Mucosa of descending colon (tissue), 3 donors: ENCODE results near the gene RGS9BP. TPM values are rescaled to one million over a fixed set of nuclear protein-coding genes. Genes with fewer than 3 reads are reported as not detected.
"Not testable (repeated sequence)": the region's sequence is repeated elsewhere in the genome, so short reads cannot be mapped to it uniquely, and the experiment has no call there.

Experiments
- ATAC-seq: fragments of 200-7000 bp; cut with Tn5 transposase; one replicate; pipeline ENCODE4 v1.9.1; 2020; ENCODE audit warnings: mild to moderate bottlenecking, moderate library complexity
- DNase-seq, 3 donors: peaks; one replicate each; pipeline ENCODE4 v3.0.0-alpha.2; 2020
- H3K36me3 ChIP-seq: fragments of 200-600 bp; one replicate; pipeline ENCODE4 v1.8.0; 2021; ENCODE audit warnings: low read depth, mild to moderate bottlenecking
- H3K4me1 ChIP-seq: fragments of 200-600 bp; one replicate; pipeline ENCODE4 v1.8.0; 2021; ENCODE audit warnings: low read depth, mild to moderate bottlenecking
- H3K4me3 ChIP-seq: fragments of 200-600 bp; one replicate; pipeline ENCODE4 v1.8.0; 2021; ENCODE audit warnings: mild to moderate bottlenecking
- H3K9me3 ChIP-seq: fragments of 200-600 bp; one replicate; pipeline ENCODE4 v1.8.0; 2021; ENCODE audit warnings: mild to moderate bottlenecking
- CTCF ChIP-seq: fragments of 200-600 bp; IDR thresholded peaks from one replicate; pipeline ENCODE4 v1.8.0; 2022; ENCODE audit warnings: antibody characterized with exemption, mild to moderate bottlenecking
- intact Hi-C, 2 donors: fragments of 100-400 bp; cut with DNase I in 1 of 2; cut with micrococcal nuclease in 1 of 2; formaldehyde crosslinking; loops; one replicate each; pipeline versions ENCODE4 v1.11.0 to v1.11.1; 2022; cut with DNase I, micrococcal nuclease
- total RNA-seq, 3 donors: library from RNA; stranded (reverse); fragmentation: NEBNext Ultra II Directional in 2 of 3; extraction: Animal tissue kit (Norgen Biotek cat#: 25700) in 2 of 3; gene quantifications; one replicate each; pipeline versions ENCODE4 v1.2.1 to v1.2.4, GENCODE V29; 2021 to 2023
- donor health status: DM: no; HTN: no; CAD: no; lungs with moderate emphysema.
- donor health status: DM: no; HTN: no; CAD: no.
- donor health status: DM: no; HTN: yes; CAD: no.

The RGS9BP gene
- total RNA-seq, 3 donors from 2014 or later = 0.17 to 0.79 TPM; not detected in 1

GRCh38 chr19:32695506-32695905, 19.9 kb downstream of the RGS9BP start:
- H3K4me3 ChIP-seq, ATAC-seq, intact Hi-C loops, H3K36me3 ChIP-seq, DNase-seq, H3K9me3 ChIP-seq: not testable (repeated sequence)
- peaks cover 39% of the 10 kb centered on the region for H3K4me1 ChIP-seq

DNA sequence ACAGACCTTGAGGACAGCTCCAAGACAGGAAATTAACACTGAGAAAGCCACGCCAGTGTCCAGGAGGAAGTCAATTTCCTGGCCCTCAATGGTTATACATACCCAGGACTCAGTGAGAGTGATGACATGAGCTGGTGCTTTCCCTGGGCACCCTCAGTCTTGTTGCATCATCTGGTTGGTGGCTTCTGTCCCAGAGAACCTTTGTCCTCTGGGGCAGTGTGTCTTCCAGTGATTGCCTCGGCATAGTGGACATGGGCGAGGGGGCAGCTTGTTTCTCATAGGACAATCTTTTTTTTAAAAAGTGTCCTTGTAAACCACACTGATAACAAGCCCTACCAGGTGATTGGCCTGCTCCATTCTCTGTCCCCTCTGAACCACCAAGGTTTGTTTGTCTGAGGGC, 21.1 kb downstream of the RGS9BP start:
- ATAC-seq, intact Hi-C loops, H3K9me3 ChIP-seq, DNase-seq, H3K4me3 ChIP-seq, H3K36me3 ChIP-seq: not testable (repeated sequence)
- peaks cover 29% of the 10 kb centered on the region for H3K4me1 ChIP-seq

DNA sequence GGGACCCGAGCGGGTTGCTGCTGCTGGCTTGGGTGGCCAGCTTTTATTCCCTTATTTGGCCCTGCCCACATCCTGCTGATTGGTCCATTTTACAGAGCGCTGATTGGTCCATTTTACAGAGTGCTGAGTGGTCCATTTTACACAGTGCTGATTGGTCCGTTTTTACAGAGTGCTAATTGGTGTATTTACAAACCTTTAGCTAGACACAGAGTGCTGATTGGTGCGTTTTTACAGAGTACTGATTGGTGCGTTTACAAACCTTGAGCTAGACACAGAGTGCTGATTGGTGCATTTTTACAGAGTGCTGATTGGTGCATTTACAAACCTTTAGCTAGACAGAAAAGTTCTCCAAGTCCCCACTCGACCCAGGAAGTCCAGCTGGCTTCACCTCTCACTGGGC, 24.5 kb downstream of the RGS9BP start:
- intact Hi-C loops, H3K36me3 ChIP-seq, ATAC-seq, DNase-seq, H3K4me3 ChIP-seq: not testable (repeated sequence)
- Histone ChIP-seq H3K9me3 (peaks cover 15% of the 10 kb centered on the region), H3K4me1 (peaks cover 13% of the 10 kb centered on the region)

DNA sequence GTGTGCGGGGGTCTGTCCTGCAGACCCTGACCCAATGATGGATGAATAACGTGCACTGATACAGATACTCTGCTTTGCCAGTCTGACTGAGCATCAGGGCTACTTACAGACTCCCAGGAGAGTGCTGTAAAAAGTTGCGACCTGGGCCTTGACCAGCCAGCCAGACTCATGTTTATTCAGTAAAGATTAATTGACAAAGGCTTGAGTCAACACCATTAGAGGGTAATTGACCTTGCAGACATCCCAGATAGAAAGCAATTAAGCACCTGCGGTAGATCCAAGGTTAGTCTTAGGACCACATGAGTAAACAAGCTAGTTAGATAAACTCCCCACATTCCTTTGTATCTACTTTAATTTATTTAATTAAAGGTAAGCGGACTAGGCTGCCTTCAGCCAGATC, 26.4 kb downstream of the RGS9BP start:
- ATAC-seq (peak; percentile 46), DNase-seq (no peak)
- intact Hi-C loops = no loop called here
- Histone ChIP-seq H3K4me1 (peaks cover 5% of the 10 kb centered on the region), H3K4me3 (no peak overlapping the region), H3K36me3 (no peaks in the 10 kb centered on the region), H3K9me3 (peaks cover 15% of the 10 kb centered on the region)
- TF ChIP-seq CTCF = no peak

DNA sequence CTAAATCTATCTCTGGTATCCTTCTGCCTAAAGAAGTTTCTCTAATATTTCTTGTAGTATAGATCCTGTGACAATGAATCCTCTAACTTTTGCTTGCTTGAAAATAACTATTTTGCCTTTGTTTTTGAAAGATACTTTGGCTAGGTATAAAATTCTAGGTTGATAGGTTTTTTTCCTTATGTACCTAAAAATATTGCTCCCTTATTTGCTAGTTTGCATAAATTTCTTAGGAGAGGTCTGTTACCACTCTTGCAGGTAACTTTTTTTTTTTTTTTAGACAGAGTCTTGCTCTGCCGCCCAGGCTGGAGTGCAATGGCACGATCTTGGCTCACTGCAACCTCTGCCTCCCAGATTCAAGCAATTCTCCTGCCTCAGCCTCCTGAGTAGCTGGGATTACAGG, 28.4 kb downstream of the RGS9BP start:
- H3K36me3 ChIP-seq, intact Hi-C loops, H3K4me3 ChIP-seq, DNase-seq, ATAC-seq, H3K4me1 ChIP-seq: not testable (repeated sequence)
- peaks cover 15% of the 10 kb centered on the region for H3K9me3 ChIP-seq

DNA sequence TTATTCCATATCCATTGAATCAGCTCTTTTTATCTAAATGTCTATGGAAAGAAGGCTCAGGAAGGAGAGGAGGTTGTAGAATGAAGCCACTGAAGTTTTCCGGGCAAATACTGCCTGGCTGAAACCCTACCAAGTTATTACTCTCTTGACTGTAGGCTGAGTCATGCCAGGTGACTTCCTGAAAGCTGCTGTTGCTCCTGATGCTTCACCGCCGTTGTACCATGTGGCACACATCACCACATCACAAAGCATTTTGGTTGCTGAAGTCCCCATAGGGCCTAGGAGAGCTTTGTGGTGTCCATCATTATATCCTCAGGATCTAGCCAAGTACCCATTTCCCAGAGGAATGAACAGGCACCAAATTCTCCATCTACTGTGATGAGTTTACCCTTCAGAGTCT, 32.8 kb downstream of the RGS9BP start:
- H3K9me3 ChIP-seq = peaks cover 13% of the 10 kb centered on the region
- peak; percentile 53 for ATAC-seq
- TF ChIP-seq CTCF = no peak
- DNase-seq = no peak
- no peak overlapping the region for H3K4me3 ChIP-seq
- H3K4me1 ChIP-seq = no peaks in the 10 kb centered on the region
- H3K36me3 ChIP-seq = peaks cover 4% of the 10 kb centered on the region
- intact Hi-C loops = no loop called here

DNA sequence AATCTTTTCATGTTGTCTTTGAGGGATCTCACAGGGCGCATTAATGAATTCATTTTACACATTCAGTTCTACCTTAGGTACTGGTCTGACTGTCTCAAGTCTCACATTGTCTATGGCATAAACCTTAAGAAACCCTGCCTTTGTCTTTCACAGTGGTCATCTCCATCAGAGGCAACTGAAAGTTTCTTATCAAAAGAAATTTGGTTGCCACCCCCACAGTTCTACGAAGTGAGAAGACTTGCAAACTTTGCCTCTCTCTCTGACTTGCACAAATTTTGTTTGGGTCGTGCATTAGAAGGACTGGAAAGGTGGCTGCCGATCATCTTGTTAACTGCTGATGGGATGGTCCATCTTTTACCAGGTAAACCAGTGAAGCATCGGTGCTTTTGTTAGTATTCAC, 33.4 kb downstream of the RGS9BP start:
- intact Hi-C loops = no loop called here
- ATAC-seq = no peak

More for the DNA sequence above, 33.4 kb downstream of the RGS9BP start:
- no peak for DNase-seq
- H3K36me3 ChIP-seq = peaks cover 4% of the 10 kb centered on the region
- no peak overlapping the region for H3K4me3 ChIP-seq
- no peak for TF ChIP-seq CTCF
- peaks cover 7% of the 10 kb centered on the region for H3K9me3 ChIP-seq
- no peaks in the 10 kb centered on the region for H3K4me1 ChIP-seq
